Small intestine (tissue), 7 donors: ENCODE measurements around the gene SOCS1. TPM values are rescaled to one million over a fixed set of nuclear protein-coding genes. Genes with fewer than 3 reads are reported as not detected.
A peak's percentile ranks its signal among the peaks of the same experiment; 100 is the strongest.

ENCODE experiments used
- DNase-seq, 2 donors: peaks; one replicate each; pipeline versions ENCODE4 v3.0.0 to v3.0.0-alpha.2; 2013
- FAIRE-seq: peaks from 2 replicates; lab custom pipeline; 2012; peaks lifted over from hg19 to GRCh38; lab: Jason Lieb, UNC
- H3K27ac ChIP-seq, 3 donors: one replicate each; pipeline ENCODE4 v1.5.1; 2013; ENCODE audit warnings: low read length in 2 of 3, mild to moderate bottlenecking in 2 of 3, control low read depth in 1 of 3, inconsistent platforms in 1 of 3, low read depth in 1 of 3, moderate library complexity in 1 of 3
- H3K27me3 ChIP-seq, 3 donors: one replicate each; pipeline ENCODE4 v1.6.1; 2013; ENCODE audit warnings: low read length in 3 of 3, inconsistent platforms in 1 of 3; ENCODE audit not compliant: control insufficient read depth in 3 of 3, insufficient read depth in 3 of 3
- H3K36me3 ChIP-seq, 3 donors: one replicate each; pipeline ENCODE4 v1.6.1; 2013; ENCODE audit warnings: low read length in 3 of 3, inconsistent platforms in 1 of 3, low read depth in 1 of 3, mild to moderate bottlenecking in 1 of 3, moderate library complexity in 1 of 3; ENCODE audit not compliant: control insufficient read depth in 3 of 3, insufficient read depth in 2 of 3
- H3K4me1 ChIP-seq, 3 donors: one replicate each; pipeline ENCODE4 v1.6.1; 2013; ENCODE audit warnings: low read length in 2 of 3, inconsistent platforms in 1 of 3, low read depth in 1 of 3, mild to moderate bottlenecking in 1 of 3, moderate library complexity in 1 of 3; ENCODE audit not compliant: control insufficient read depth in 3 of 3, insufficient read depth in 2 of 3
- H3K4me3 ChIP-seq, 3 donors: one replicate each; pipeline ENCODE4 v1.5.1; 2013; ENCODE audit warnings: low read length in 3 of 3, control low read depth in 1 of 3, inconsistent platforms in 1 of 3, low read depth in 1 of 3, mild to moderate bottlenecking in 1 of 3, moderate library complexity in 1 of 3
- H3K9me3 ChIP-seq, 2 donors: one replicate each; pipeline ENCODE4 v1.6.1; 2013; ENCODE audit warnings: low read depth in 1 of 2, low read length in 1 of 2; ENCODE audit not compliant: control insufficient read depth in 2 of 2, insufficient read depth in 1 of 2
- WGBS, 3 donors: extraction: QIAGEN DNeasy Blood & Tissue Kit; methylation state at CpG; one replicate each; pipeline ENCODE4 v1.1.7; 2013; 5-methylcytosine and 5-hydroxymethylcytosine counted together
- polyA plus RNA-seq, 4 donors: library from polyadenylated mRNA; stranded (reverse) in 3 of 4; unstranded in 1 of 4; fragments of 200-250 nt in 3 of 4; fragments of 120-200 nt in 1 of 4; gene quantifications; one replicate each; pipeline versions ENCODE4 v1.2.1 to v1.2.3, GENCODE V29; 2013
- donor health status: healthy with polysubstance abuse.
- donor health status: control.
- donor health status: control.
- donor health status: Bipolar disorder and iron deficiency.
- donor health status: healthy.

The SOCS1 gene
- polyA plus RNA-seq, 4 donors = 1.9 to 15.0 (median 5.1) TPM

GRCh38 chr16:11272484-11272883 is 16.5 kb upstream of the SOCS1 start:
- H3K27me3 ChIP-seq = no peaks in the 10 kb centered on the region
- WGBS, 3 donors = 82 to 88% (median 86%) methylated on average over 6 of the region's 6 CpGs
- no peak for FAIRE-seq
- no peaks in the 10 kb centered on the region for H3K4me1 ChIP-seq
- H3K9me3 ChIP-seq = no peaks in the 10 kb centered on the region
- H3K4me3 ChIP-seq = no peak overlapping the region
- no peaks in the 10 kb centered on the region for H3K36me3 ChIP-seq
- no peak overlapping the region for H3K27ac ChIP-seq
- no peak for DNase-seq

GRCh38 chr16:11271610-11272009 is 15.6 kb upstream of the SOCS1 start:
- Histone ChIP-seq H3K9me3 (no peaks in the 10 kb centered on the region), H3K4me3 (no peak overlapping the region), H3K27ac (no peak overlapping the region), H3K4me1 (no peaks in the 10 kb centered on the region), H3K27me3 (no peaks in the 10 kb centered on the region), H3K36me3 (no peaks in the 10 kb centered on the region)
- FAIRE-seq (no peak), DNase-seq (no peak)
- WGBS, 3 donors = 95 to 98% (median 97%) methylated on average over 10 of the region's 10 CpGs

GRCh38 chr16:11270602-11271162 is 14.7 kb upstream of the SOCS1 start:
- Histone ChIP-seq H3K4me3 (no peak overlapping the region), H3K36me3 (no peaks in the 10 kb centered on the region), H3K27me3 (no peaks in the 10 kb centered on the region), H3K4me1 (no peaks in the 10 kb centered on the region), H3K27ac (no peak overlapping the region), H3K9me3 (no peaks in the 10 kb centered on the region)
- FAIRE-seq = no peak
- 87 to 90% (median 88%) methylated on average over 2 of the region's 2 CpGs for WGBS, 3 donors
- no peak for DNase-seq

- FAIRE-seq (no peak), DNase-seq (no peak)
- no peaks in the 10 kb centered on the region for H3K36me3 ChIP-seq
- no peaks in the 10 kb centered on the region for H3K9me3 ChIP-seq
- WGBS, 3 donors = 90 to 96% (median 93%) methylated on average over 11 of the region's 11 CpGs
- no peak within 1 kb of the TSS for H3K27ac ChIP-seq
- H3K4me1 ChIP-seq = no peaks in the 10 kb centered on the region
- H3K4me3 ChIP-seq = no peak within 1 kb of the TSS
- no peaks in the 10 kb centered on the region for H3K27me3 ChIP-seq
Measured at GRCh38 chr16:11268921-11269375, 12.9 kb upstream of the SOCS1 start, which contains the start of gene TNP2. TNP2 (minus strand) TSS chr16:11269325; CDS start chr16:11269262, 63 bp downstream.

GRCh38 chr16:11265124-11265523 is 9.1 kb upstream of the SOCS1 start:
- FAIRE-seq (no peak), DNase-seq (no peak)
- WGBS, 3 donors = 79 to 94% (median 91%) methylated on average over 7 of the region's 7 CpGs
- Histone ChIP-seq H3K27ac (no peak overlapping the region), H3K4me3 (no peak overlapping the region), H3K4me1 (no peaks in the 10 kb centered on the region), H3K9me3 (no peaks in the 10 kb centered on the region), H3K36me3 (no peaks in the 10 kb centered on the region), H3K27me3 (no peaks in the 10 kb centered on the region)

- 61 to 71% (median 69%) methylated on average over 9 of the region's 9 CpGs for WGBS, 3 donors
- no peaks in the 10 kb centered on the region for H3K4me1 ChIP-seq
- H3K36me3 ChIP-seq = no peaks in the 10 kb centered on the region
- H3K27me3 ChIP-seq = no peaks in the 10 kb centered on the region
- no peak for FAIRE-seq
- peak in 1 of 2 donors; percentile 75 for DNase-seq
- H3K4me3 ChIP-seq = no peak overlapping the region
- H3K27ac ChIP-seq = no peak overlapping the region
- no peaks in the 10 kb centered on the region for H3K9me3 ChIP-seq
Measured at GRCh38 chr16:11264155-11264832, 8.3 kb upstream of the SOCS1 start.

GRCh38 chr16:11263737-11264136 is 7.7 kb upstream of the SOCS1 start:
- Histone ChIP-seq H3K9me3 (no peaks in the 10 kb centered on the region), H3K27ac (no peak overlapping the region), H3K36me3 (no peaks in the 10 kb centered on the region), H3K4me1 (no peaks in the 10 kb centered on the region), H3K27me3 (no peaks in the 10 kb centered on the region), H3K4me3 (no peak overlapping the region)
- 53 to 75% (median 56%) methylated on average over 4 of the region's 4 CpGs for WGBS, 3 donors
- no peak for FAIRE-seq
- no peak for DNase-seq

GRCh38 chr16:11262915-11263314 is 6.9 kb upstream of the SOCS1 start:
- FAIRE-seq (no peak), DNase-seq (no peak)
- Histone ChIP-seq H3K4me1 (no peaks in the 10 kb centered on the region), H3K9me3 (no peaks in the 10 kb centered on the region), H3K27ac (no peak overlapping the region), H3K4me3 (no peak overlapping the region), H3K27me3 (no peaks in the 10 kb centered on the region), H3K36me3 (no peaks in the 10 kb centered on the region)
- 44 to 80% (median 62%) methylated on average over 8 of the region's 8 CpGs for WGBS, 3 donors
